Measurements from ENCODE around the gene DCTN3.

- TF ChIP-seq, protein P1, sequence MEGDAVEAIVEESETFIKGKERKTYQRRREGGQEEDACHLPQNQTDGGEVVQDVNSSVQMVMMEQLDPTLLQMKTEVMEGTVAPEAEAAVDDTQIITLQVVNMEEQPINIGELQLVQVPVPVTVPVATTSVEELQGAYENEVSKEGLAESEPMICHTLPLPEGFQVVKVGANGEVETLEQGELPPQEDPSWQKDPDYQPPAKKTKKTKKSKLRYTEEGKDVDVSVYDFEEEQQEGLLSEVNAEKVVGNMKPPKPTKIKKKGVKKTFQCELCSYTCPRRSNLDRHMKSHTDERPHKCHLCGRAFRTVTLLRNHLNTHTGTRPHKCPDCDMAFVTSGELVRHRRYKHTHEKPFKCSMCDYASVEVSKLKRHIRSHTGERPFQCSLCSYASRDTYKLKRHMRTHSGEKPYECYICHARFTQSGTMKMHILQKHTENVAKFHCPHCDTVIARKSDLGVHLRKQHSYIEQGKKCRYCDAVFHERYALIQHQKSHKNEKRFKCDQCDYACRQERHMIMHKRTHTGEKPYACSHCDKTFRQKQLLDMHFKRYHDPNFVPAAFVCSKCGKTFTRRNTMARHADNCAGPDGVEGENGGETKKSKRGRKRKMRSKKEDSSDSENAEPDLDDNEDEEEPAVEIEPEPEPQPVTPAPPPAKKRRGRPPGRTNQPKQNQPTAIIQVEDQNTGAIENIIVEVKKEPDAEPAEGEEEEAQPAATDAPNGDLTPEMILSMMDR (IDR thresholded peaks at IDR 0.05), result no peak
- no peak for TF ChIP-seq POLR2A (IDR thresholded peaks at IDR 0.05)
Measured at GRCh38 chr9:34584970-34585369, 35.3 kb downstream of the DCTN3 start.

Data from body of pancreas (tissue), 4 donors.